ENCODE data around the gene ECEL1.

ECEL1 gene

DNA sequence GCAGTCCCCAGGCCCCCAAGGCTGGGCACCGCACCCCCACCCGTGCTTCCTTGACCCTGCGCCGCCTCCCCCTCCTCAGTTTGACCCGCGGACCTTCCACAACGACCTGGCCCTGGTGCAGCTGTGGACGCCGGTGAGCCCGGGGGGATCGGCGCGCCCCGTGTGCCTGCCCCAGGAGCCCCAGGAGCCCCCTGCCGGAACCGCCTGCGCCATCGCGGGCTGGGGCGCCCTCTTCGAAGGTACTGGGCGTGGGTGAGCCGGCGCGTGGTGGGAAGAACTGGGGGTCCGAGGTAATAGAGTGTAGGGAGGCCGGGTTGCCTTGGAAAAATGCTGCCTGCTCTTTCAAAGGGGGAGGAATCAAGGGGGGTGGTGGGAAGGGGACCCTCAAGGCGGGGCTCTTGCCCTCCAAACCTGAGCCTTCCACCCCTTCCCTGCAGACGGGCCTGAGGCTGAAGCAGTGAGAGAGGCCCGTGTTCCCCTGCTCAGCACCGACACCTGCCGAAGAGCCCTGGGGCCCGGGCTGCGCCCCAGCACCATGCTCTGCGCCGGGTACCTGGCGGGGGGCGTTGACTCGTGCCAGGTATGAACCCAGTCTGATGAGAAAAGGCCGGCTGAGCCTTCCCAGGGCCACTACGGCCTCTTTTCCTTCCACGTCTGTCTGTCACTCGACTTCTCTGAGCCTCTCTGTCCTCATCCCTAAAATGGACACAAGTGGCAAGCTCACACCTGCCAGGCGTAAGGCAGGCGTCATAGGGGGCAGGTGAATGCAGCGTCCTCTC lies 35.2 kb upstream of the ECEL1 start:
- no peak overlapping the region for H3K4me3 ChIP-seq (ENCODE audit: low read depth, low read length)

DNA sequence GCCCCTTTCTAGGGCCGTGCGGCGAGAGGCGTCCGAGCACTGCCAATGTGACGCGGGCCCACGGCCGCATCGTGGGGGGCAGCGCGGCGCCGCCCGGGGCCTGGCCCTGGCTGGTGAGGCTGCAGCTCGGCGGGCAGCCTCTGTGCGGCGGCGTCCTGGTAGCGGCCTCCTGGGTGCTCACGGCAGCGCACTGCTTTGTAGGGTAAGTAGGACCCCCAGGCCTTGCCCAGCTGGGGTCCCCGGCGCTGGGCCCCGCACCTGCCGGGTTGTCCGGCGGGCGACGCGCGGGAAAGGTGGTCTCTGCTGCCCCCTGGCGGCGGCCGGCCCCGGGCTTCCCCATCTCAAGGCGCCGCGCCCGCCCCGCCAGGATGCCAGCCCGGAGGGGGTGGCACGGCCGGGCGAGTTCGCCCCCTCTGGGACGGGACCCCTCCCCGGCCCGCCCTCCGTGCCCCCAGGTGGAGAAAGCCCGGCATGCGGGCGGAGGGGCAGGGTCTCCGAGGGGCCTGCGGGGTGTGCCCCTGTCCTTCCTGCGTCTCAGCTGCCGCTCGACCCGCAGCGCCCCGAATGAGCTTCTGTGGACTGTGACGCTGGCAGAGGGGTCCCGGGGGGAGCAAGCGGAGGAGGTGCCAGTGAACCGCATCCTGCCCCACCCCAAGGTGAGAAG lies 34.5 kb upstream of the ECEL1 start:
- no peak overlapping the region for H3K4me3 ChIP-seq (ENCODE audit: low read depth, low read length)

DNA sequence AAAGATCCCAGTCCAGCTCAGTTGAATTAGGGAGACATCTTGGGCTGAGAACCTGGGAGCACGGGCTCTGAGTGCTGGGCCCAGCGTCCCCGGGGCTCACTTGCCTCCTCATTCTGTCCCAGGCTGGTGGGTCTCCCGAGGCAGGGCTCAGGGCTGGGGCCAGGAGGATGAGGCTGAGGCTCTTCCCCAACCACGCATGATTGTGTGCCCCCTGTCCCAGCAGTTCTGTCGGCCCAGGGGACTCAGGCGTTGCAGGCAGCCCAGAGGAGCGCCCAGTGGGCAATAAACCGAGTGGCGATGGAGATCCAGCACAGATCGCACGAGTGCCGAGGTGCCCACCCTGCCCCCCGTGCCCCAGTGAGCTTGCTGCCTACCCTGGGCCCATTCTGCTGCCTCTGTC lies 33.5 kb upstream of the ECEL1 start:
- no peak overlapping the region for H3K4me3 ChIP-seq (ENCODE audit: low read depth, low read length)

DNA sequence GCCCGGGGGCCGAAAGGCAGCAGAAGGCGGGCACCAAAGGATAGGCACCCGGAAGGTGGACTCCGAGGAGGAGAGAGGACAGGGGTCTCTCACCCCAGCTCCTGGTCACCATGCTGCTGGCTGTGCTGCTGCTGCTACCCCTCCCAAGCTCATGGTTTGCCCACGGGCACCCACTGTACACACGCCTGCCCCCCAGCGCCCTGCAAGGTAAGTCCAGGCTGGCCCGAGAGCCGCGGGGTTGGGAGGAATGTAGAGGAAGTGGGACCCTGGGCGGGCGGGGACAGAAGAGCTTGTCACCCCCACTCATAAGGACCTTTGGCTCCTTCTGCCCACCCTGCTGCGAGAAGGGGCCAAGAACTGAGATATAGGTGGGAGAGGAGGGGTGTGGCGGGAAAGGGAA lies 32.9 kb upstream of the ECEL1 start:
- H3K4me3 ChIP-seq (ENCODE audit: low read depth, low read length), result no peak overlapping the region

DNA sequence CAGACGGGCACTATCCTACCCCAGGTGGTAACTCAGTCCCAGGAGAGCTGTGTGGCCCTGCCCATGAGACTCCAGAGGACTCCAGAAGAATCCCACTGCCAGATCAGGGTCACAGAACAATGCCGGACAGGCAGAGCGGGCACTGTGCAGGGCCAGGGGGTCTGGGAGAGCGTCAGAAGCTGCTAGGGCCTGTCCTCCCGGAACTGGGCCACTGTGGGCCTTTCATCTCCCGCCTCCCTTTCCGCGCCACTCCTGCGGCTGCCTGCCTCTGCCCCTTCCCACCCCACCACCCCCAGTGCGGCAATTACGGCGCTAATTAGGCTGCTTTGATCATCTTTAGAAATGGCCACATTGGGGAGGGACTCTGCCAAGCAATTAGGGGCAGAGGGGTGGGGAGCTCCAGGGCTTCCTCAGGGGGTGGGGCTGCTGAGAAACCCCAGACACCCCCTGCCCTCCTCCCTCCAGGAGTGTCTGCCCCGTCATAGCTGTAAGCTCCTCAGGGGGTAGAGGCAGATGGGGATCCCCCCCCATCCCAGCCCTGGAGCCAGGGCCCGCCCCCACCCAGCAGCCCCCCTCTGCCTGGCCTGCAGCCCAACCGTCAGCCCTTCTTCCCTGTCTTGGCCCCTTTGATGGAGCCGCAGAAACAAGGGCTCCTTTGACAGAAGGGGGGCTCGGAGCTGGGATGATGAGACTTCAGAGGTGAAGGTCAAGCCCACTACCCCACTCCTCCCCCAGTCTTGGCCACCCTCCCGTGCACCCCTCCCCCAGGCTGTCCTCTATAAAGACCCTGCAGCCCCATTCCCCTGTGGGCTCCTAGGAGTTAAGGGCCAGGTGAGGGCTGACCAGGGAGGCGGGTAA lies 32.2 kb upstream of the ECEL1 start, which contains the start of gene PRSS56:
Gene PRSS56 (plus strand): TSS at position 808 of the 858 bp plus-strand sequence. CDS start 211 bp downstream, outside the sequence.
- no peak within 1 kb of the TSS for H3K4me3 ChIP-seq (ENCODE audit: low read depth, low read length)

DNA sequence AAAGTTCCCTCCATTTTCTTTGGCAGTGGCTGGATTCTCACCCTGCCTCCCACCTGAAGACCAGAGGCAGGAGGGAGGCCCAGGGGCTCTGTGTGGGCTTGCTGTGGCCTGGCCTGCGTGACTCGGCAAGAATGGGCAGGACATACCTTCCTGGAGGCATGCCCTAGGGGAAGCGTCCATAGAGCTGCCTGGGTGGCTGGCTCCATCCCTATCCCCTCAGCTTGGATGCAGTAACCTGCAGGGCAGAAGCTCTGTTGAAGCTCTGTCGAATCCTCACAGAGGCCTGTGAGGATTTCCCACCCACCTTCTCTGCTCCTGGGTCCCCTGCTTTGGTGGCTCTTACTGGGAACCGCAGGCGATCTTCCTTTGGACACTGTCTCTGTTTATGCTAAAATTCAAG lies 31.2 kb upstream of the ECEL1 start:
- H3K4me3 ChIP-seq (ENCODE audit: low read depth, low read length), result no peak overlapping the region

DNA sequence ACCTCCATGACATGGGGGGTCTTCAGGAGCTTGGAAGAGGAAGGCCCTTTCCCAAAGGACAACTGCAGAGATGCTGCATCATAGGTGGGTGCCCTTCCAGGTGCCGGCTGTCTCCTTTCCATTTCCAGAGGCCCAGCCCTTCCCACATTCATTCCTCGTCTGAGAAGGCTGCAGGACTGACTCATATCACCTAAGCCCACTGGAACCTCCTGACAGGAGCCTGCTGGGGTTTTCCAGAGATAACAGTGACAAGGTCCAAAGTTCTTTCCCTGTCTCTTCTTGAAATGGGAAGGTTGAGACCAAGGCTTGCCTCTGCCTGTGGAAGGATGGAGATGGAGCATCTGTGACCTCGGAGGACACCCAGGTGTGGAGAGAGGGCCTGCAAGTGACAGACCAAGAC lies 28.9 kb upstream of the ECEL1 start:
- no peak overlapping the region for H3K4me3 ChIP-seq (ENCODE audit: low read depth, low read length)

DNA sequence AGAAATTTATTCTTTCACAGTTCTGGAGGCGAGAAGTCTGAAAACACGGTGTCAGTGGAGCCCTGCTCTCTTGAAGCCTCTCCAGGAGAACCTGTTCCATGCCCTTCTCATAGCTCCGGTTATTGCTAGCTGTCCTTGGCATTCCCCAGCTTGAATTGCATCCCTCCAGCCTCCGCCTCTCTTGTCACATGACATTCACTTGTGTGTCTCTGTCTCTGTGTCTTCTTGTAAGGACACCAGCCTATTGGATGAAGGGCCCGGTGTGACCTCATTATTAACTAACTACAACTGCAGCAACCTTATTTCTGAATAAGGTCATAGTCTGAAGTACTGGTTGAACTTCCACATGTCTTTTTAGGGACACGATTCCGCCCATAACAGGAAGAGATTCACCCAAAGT lies 28.0 kb upstream of the ECEL1 start:
- no peak overlapping the region for H3K4me3 ChIP-seq (ENCODE audit: low read depth, low read length)

DNA sequence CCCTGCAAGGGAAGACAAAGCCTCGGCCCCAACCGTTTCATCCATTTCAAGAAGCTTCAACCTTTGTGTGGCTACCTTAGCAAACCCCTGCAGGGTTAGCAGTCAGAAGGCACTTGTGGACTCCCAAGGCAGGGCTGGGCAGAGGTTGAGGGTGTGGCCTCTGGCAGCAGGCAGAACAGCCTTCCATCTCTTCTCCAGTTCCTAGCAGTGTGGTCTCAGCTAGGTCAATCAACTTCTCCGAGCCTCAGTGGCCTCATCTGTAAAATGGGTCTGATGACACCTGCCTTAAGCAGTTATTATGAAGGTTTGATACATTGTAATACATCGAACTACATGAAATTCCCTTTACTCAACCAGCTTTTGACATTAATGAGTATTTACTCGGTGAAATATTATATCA lies 25.7 kb upstream of the ECEL1 start:
- no peak overlapping the region for H3K4me3 ChIP-seq (ENCODE audit: low read depth, low read length)

DNA sequence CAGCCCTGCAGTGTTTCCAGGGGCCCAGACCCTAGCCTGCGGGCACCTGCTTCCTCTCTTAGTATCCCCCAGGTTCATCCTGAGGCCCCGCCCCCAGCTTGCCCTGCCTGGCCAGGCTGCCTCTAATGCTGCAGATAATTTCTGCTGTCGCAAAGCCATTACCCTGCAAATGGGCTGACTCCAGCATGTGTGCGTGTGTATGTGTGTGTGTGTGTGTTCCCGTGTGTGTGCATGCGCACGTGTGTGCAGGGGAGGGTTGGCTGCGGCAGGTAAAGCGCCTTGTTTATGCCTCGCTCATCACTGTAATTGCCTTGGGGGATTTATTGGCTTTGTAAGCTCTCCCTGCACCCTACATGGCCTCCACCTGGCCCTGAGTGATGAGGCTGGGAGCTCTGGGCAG lies 25.0 kb upstream of the ECEL1 start:
- no peak overlapping the region for H3K4me3 ChIP-seq (ENCODE audit: low read depth, low read length)

DNA sequence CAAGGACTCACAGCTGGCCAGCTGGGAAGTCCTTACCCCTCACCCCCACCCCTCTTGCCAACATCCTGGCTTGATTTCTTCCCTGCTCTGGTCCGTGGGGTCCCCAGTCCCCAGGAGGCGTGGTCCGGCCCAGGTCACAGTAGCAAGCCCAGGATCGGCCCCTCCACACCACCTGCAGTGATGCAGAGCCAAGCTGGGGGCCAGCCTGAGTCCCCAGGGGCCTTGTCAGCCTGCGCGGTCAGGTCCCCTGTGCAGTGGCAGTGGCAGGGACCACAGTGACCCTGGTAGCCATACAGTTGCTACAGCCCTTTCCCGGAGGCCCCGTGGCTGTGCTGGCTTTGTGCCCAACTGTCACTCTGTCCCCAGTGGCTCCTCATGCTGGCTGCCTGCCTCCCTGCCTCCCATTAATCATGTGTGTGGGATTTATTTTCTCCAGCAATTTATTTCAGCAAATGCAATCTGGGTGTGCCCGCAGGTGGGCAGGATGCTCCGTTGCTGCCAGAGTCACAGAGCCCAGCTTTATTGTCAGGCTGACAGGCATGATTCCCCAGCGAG lies 23.8 kb upstream of the ECEL1 start:
- no peak overlapping the region for H3K4me3 ChIP-seq (ENCODE audit: low read depth, low read length)

DNA sequence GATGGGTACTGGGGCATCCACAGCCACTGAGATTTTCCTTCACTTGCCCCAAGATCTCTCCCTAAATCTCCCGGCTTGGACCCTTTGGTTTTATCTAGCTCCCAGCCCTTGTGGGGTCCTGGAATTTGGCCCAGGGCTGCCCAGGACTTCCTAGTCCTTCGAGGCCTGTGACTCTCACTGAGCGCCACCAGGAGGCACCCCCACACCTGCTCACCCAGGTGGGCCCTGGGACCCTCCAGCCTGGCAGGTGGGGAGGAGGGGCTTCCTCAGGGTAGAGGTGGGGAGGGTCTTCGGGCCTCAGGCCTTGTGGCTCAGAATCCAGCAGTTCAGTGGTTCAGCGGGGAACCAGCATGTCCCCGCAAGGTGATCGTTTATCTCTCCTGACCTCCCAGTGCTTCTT lies 20.6 kb upstream of the ECEL1 start:
- H3K4me3 ChIP-seq (ENCODE audit: low read depth, low read length), result no peak overlapping the region

DNA sequence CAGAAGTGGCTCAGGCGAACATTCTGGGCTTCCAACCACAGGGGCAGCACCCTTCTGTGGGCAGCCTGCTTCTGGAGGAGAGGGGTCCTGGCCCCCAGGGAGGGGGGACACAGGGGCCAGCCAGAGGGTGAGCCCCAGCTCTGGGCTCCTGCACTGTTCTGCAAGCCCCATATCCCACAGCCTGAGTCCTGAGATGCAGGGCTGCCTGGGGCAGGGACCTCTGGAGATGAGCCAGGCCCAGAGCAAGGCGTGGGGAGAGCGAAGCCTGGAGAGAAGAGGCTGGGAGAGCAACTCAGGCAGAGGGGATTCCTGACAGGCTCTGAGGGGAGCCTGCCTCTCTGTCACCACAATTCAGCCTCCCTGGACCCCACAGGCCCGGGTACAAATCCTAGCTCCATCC lies 19.1 kb upstream of the ECEL1 start:
- H3K4me3 ChIP-seq (ENCODE audit: low read depth, low read length), result no peak overlapping the region

DNA sequence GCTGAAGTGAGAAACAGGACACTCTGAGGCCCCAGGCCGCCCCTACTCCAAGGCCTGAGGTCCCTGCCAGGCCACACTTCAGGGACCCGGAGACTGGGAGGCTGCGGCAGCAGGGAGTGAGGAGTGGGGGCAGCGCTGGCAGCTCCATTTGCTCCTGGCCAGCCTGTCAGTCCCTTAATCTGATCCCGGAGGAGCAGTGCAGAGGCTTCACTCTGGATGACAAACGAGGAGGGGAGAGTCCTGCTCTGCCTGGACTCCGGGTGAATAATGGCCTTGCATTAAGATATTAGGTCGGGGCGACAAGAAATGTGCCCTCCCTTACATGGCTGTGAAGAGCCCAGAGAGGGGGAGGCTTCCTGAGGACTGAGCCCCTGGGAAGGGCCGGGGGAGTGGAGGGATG lies 18.2 kb upstream of the ECEL1 start:
- H3K4me3 ChIP-seq (ENCODE audit: low read depth, low read length), result no peak overlapping the region

DNA sequence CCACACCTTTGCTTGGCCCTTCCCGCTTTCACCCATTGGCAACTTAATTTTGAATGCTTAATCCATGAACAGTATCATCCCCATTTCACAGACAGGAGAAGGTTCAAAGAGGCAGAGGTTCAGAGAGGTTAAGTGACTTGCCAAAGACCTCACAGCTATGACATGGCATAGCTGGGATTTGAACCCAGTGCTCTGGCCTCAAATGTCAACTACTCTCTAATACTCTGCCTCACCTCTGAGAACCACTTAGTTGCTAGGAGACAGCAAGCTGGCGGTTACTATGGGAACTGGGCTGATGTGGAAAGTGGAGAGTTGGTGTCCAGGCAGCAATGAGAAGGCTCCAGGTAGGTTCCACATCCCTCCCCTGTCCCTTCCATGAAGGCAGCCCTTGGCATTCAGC lies 16.8 kb upstream of the ECEL1 start:
- no peak overlapping the region for H3K4me3 ChIP-seq (ENCODE audit: low read depth, low read length)

DNA sequence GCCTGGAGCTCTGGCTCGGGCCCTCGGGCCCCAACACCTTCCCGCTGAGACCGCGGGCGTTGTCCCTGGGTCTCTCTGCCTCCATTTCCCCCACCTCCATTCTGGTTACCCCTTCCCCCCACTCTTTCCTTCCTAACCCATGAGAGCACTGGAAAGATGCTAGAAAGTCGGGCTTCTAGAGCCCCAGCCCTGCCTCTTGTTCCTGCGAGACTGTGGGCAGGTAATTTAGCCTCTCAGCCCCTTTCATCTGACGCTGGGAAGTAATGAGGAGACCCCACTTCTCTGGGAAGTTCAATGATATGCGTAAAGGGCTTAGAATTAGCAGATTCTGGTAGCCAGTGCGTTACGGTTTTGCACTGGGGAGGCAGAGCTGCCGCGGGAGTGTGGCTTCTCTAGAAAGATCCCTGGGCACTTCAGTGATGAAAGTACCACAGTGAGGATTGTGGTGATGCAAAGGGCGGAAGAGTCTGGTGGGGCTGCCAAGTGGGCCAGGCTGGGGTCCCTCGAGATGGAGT lies 16.2 kb upstream of the ECEL1 start:
- peak overlapping the region; percentile 45 for H3K4me3 ChIP-seq (ENCODE audit: low read depth, low read length)

DNA sequence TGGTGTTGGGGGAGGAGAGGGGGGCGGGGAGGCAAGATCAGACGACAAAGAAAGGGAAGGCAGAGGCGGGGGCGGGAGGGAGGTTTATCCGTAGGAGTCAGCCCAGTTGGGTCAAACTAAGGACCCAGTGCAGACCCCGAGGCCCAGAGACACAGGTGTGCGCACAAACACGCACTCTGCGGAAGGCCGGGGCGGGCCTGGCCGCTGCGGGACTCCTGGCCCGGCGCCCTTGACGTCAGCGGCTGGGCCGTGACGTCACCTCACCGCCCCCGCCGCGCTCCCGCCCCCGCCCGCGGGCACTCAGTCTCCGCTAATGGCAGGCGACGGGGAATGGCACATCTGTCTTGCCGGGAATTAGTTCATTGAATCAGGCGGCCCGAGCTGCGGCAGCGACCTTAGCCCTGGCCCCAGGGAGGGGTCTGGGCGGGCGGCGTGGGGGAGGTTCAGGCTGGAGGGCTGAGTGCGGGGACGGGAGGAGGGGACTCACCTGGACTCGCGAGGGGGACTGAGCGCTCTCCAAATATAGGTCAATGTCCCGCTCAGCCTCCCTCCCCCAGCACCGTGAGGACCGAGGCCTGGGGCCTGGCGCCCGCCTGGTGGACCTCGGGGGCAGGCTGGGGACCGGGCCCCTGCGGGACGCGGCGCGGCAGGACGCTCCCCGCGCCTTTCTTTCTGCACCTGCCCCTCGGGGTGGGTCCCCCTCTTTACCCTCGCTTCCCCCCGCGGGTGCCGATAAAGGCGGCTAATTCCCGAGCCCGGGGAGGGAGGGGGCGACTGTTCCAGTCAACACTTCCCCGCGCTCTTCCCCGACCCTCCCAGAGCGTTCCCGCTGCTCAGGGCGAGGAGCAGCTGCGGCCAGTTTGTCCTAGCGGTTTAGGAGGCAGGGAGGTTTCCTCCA lies 15.5 kb upstream of the ECEL1 start:
- peak overlapping the region; percentile 45 for H3K4me3 ChIP-seq (ENCODE audit: low read depth, low read length)

DNA sequence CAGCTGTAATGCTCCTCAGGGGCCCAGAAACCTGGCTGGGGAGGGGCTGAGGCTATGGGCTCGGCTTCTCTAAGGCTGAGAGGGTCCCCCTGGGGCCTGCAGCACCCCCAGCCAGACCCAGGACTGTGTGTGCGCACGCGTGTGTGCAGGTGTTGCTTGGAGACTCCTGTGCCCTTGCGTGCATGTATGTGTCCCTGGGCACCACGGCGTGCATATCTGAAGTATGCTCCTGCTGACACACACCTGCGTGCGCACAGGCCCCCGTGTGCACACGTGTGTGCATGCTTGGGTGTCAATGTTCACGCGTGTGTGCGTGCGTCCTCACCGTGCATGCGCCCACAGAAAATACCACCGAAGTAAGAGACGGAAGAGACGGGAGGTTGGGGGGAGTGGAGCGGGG lies 14.9 kb upstream of the ECEL1 start:
- H3K4me3 ChIP-seq (ENCODE audit: low read depth, low read length), result peak overlapping the region; percentile 42

DNA sequence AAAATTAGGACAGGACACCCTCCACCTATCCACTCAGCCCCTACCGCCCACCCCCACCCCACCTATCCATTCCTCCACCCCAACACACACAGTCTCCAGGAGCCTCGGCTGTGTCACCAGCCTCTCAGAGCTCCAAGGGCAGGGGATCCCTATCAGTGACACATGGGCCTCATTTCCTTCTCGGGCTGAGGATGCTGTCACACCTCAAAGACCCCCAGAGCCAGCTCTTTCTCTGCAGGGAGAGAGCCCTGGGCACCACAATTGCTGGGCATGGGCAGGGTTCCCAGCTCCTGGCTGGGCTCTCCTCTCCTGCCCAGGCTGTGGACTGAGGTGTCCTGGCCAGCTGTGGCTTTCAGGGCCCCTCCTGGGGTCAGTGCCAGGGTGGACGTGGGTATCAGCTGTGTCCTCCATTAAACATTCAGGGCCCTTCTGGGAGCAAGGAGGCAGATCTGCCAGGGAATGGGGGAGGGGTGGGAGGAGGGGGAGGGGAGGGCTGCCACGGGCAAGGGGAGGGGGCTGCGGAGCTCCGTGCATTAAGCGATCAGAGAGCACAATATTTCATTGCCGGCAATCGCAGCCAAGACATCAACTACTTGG lies 14.3 kb upstream of the ECEL1 start:
- no peak overlapping the region for H3K4me3 ChIP-seq (ENCODE audit: low read depth, low read length)

DNA sequence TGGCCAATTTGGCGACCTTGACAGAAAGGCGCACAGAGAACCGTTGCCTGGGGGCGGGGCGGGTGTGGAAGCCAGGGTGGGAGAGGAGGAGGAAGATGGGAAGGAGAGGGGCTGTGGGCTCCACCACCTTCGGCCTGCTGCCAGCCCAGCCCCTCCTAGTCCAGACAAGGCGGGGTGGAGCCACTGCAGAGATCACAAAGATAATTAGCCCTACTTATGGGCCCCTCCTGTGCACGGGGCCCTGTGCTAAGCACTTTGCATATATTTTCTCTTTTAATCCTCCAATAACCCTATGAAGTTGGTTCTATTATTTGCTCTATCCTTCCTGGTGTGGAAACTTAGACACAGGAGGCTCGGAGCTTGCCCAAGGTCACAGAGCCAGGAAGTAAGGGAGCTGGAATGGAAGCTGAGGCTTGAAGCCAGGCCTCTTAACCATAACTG lies 13.7 kb upstream of the ECEL1 start:
- H3K4me3 ChIP-seq (ENCODE audit: low read depth, low read length), result no peak overlapping the region
